MM.1S (cell line): ENCODE data around the gene CLINT1.

Experiments
- EZH2 ChIP-seq: fragments of 300-600 bp; sonication (generic); optimal IDR thresholded peaks from 2 replicates; pipeline ENCODE3; 2017; ENCODE audit warnings: low read depth, mild to moderate bottlenecking, antibody characterized with exemption, low read length, mixed read lengths
- TF ChIP-seq, protein P1 (sequence below): fragments of 300-600 bp; sonication (generic); IDR thresholded peaks from 2 replicates; pipeline ENCODE4 v1.5.1; 2016; ENCODE audit warnings: antibody characterized with exemption, low read length, mixed read lengths

DNA sequence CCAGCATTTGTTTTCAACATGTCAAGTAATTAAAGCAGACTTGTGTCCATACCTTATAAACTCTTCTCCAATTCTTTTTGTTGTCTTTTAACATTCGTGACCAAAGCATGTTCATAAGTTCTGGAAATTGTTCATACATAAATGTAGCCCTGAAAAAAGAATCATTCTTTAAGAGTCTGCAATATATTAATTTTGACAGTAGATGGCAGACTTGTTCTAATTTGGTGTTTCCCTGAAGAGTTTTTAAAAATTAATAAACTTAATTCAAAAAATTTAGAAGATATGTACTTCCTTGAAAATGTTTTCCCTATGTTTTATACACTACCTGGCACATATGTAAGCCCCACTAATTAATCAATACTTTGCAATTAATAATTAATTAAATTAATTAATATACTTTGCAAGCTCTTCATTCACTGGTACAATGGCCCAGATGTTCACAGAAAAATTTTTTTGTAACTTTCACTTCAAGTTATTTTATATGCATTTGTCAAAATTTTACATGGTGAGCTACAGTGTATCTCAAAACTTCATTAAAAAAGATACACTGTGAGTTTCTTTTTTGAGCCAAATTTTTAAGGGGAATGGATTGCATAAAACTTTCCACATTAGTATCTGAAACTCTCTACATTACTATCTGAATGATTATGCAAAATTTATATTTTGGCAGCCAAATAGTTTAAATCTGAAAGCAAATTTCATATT lies 42.1 kb downstream of the CLINT1 start:
- TF ChIP-seq, protein P1, sequence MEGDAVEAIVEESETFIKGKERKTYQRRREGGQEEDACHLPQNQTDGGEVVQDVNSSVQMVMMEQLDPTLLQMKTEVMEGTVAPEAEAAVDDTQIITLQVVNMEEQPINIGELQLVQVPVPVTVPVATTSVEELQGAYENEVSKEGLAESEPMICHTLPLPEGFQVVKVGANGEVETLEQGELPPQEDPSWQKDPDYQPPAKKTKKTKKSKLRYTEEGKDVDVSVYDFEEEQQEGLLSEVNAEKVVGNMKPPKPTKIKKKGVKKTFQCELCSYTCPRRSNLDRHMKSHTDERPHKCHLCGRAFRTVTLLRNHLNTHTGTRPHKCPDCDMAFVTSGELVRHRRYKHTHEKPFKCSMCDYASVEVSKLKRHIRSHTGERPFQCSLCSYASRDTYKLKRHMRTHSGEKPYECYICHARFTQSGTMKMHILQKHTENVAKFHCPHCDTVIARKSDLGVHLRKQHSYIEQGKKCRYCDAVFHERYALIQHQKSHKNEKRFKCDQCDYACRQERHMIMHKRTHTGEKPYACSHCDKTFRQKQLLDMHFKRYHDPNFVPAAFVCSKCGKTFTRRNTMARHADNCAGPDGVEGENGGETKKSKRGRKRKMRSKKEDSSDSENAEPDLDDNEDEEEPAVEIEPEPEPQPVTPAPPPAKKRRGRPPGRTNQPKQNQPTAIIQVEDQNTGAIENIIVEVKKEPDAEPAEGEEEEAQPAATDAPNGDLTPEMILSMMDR, result peak; percentile 53
- no peak for TF ChIP-seq EZH2
